Ecto neural progenitor cell (in vitro differentiated cells): ENCODE results near the gene MOV10.

ENCODE experiments used
- DNase-seq: peaks from one replicate; pipeline ENCODE4 v3.0.0-alpha.2; 2018; ENCODE audit warnings: low spot score

MOV10 gene

DNA sequence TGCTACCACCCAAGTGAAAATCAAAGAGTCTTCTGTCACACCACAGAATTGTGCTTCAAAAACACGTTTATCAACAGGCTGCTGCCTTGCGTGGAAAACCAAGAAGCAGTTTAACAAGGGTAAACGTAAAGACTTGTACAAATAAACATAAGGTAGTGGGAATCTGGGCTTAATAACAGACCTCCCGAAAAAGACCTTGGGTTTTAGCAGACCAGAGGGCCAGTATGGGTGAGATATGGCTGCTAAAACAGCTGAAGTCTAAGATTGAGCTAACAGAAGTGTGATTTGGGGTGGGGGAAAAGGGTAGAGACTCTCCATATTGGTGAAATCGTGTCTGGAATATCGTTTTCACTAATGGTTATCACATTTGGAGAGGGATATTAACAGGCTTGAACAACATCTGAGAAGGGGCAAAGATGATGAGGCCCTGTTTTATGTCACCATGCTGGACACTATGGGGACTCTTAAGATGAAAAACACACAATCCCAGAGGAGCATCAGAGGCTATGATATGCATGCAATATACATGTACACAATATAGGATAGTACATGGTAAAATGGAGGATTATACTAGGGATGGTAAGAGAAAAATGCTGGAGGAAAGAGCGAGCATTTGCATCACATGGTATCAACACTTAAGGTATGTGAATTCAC lies 1.4 kb downstream of the MOV10 start:
- DNase-seq, result no peak

- DNase-seq, result no peak
Measured at GRCh38 chr1:112676543-112676942, 2.1 kb downstream of the MOV10 start.

DNA sequence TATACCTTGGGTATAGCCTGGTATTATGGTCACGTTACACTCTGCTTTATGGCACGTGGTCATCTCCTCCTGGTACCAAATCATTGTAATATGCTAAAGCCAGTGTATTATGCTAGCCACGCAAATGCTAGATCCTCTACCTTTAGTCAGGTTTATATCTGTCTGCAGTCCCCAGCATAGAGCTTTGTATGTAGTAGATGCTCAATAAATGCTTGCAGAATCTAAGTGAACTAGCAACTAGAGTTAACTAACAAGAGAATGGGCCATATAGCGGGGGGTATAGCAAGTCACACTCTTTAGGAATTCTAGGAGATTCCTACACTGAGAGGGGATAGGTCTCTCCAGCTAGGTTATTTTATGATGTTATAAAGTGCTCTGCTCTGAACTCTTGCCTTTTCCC lies 3.0 kb downstream of the MOV10 start:
- DNase-seq, result no peak

DNA sequence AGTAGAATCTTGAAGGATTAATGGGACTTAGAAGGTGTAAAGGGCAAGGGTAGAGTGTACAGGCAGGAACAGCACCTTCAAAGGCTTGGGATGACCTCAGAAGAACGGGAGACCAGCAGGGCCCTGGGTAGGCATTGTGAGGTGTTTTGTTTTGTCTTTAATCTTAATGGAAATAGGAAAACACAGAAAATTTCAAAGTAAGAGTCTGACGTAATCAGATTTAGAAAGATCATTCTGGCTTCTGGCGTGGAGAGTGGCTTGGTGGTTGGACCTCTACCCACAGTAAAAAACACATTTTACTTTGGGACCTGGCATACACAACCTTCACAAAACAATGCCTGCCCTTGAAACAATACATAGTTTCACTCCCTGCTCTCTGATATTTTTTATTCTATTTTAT lies 4.1 kb downstream of the MOV10 start:
- no peak for DNase-seq

DNA sequence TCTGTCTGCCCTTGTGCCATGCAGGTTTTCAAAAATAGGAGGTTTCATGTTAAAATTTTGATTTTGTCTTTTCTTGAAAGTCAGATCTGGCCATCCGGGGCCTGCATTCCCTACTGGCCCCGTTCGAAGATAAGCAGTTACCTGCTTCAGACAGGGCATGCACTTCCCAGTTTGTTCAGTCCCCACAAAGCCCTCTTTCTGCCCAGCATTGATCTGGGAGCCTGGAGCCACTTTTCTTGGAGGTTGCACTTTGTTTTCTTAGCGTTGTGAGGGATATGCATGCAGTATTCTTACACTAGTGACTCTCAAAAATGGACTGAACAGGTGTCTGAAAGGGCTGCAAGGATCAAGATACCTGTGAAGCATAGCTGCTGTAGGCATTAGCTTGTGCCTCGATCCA lies 11.5 kb downstream of the MOV10 start:
- DNase-seq, result no peak

- DNase-seq, result no peak
Measured at GRCh38 chr1:112686417-112686816, 12.0 kb downstream of the MOV10 start.

DNA sequence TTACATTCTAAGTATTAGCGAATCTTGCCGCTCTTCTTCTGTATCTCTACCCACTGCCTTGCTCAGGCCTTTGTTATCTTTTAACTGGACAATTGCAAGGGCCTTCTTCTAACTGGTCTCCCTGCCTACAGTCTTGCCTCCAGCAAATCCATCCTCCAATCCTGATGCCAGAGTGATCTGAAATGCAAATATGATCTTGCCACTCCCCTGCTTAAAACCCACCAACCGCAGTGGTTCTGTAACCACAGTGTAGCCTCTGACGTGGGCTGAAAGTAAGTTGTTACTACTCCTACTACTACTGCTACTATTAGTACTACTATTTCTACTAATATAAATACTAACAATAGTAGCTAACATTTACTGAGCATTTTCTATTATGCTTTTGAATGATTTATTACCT lies 12.4 kb downstream of the MOV10 start:
- DNase-seq, result no peak

DNA sequence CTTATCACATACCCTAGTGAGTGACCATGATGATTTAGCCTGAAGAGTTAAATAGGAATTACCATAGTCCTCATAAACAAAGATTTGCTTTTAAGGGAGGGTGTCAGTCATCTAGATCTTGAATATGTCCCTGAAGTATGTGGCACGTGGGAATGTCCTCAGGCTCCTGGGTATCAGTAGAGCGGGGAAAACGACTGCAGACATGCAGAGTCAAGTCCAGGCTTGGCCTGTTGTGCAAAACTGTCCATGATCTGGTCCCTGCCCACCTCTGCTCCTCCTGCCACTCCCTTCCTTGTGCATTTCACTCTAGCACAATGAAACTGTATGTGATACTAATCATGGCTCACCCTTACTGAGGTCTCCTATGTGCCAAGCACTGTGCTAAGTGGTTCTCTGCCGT lies 12.9 kb downstream of the MOV10 start:
- DNase-seq, result no peak

DNA sequence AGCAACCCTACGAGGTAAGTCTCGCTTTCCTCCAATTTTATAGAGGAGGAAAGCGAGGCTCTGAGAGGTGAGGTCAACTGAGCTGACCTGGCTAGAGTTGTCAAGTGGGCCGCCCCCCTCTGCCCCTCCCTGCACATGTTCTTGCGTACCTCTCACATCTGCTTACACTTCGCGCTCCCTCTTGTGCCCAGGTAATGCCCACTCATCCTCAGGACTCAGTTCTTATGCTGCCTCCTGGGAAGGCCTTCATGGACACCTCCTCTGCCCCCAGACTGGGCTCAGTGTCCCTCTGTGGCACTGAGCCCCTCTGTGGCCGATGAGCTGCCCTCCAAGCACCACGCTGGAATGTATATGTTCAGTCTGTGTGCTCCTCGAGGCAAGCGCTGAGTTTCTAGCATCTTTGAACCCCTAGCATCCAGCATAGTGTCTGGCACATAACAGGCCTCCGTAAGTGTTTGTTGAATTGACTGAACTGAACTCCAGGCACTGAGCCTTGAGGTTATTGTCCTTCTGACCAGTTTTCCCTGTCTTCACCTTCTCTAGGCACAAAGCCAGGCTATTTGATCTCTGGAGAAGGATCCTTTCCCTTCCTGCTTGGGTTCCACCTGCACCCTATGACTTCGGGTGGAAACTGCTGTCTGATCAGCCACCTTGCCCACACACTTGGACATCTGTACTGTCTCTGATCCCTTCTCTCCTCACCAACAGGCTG lies 13.5 kb downstream of the MOV10 start:
- DNase-seq, result no peak

- DNase-seq, result peak; percentile 36
Measured at GRCh38 chr1:112688781-112689193, 14.3 kb downstream of the MOV10 start.

DNA sequence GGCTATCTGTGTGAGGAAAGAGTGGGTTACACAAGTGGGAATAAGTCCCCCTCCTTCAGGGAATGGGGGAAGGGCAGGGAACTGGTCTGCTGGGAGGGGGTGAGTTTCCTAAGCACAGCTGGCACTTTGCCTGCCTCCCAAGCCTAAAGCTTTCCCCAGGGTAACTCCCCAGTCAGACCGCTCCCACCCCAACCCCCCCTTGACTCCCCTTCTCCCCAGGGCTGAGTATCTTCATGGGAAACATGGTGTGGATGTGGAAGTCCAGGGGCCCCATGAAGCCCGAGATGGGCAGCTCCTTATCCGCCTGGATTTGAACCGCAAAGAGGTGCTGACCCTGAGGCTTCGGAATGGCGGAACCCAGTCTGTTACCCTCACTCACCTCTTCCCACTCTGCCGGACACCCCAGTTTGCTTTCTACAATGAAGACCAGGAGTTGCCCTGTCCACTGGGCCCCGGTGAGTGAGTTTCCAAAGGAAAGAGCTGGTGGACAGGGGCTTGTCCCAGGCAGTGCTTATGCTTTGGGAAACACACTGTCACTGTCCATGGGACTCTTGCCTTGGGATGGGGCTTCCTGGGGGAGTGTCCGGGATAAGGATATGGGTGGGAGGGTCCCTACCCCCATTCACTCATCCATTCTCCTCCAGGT lies 14.9 kb downstream of the MOV10 start:
- no peak for DNase-seq

GRCh38 chr1:112689842-112690237 lies 15.4 kb downstream of the MOV10 start:
- DNase-seq, result no peak

GRCh38 chr1:112692681-112693080 lies 18.2 kb downstream of the MOV10 start:
- DNase-seq, result no peak

DNA sequence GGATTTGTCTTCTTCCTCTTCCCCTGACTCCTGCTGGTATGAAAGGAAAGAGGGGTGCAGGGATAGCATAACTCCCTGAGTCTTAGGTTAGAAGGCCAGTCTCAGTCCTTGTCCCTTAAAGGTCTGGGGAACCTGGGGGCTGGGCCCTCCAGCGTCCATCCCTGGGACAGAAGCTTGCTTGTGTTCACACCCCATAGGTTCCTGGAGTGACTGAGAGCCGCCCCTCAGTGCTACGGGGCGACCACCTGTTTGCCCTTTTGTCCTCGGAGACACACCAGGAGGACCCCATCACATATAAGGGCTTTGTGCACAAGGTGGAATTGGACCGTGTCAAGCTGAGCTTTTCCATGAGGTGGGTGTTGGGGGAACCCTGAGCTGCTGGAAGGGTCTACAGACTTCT lies 19.4 kb downstream of the MOV10 start:
- no peak for DNase-seq

DNA sequence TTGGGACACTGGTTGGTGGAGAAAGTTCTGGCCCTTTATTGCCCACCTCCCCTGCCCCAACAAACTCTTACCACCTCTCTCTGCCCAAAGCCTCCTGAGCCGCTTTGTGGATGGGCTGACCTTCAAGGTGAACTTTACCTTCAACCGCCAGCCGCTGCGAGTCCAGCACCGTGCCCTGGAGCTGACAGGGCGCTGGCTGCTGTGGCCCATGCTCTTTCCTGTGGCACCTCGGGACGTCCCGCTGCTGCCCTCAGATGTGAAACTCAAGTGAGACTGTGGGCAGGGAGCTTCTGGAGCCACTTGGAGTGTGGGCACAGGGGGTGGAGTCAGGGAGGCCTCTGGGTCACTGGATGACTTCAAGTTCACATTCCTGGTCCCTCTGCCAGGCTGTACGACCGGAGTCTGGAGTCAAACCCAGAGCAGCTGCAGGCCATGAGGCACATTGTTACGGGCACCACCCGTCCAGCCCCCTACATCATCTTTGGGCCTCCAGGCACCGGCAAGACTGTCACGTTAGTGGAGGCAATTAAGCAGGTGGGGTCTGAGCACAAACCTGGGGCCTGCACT lies 20.0 kb downstream of the MOV10 start:
- DNase-seq, result no peak

DNA sequence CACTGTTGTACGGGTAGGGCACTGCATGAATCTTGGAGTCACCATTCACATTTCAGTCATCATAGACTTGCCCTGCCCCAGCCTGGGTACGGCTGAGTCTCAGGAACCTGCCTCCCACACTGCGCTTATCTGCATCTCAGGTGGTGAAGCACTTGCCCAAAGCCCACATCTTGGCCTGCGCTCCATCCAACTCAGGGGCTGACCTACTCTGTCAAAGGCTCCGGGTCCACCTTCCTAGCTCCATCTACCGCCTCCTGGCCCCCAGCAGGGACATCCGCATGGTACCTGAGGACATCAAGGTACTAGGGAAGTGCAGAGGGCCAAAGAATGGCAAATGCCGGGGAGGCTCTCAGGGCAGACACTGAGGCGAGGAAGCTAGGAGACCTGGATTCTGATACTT lies 20.8 kb downstream of the MOV10 start:
- DNase-seq, result no peak

GRCh38 chr1:112696578-112697314 lies 22.3 kb downstream of the MOV10 start:
- peak; percentile 34 for DNase-seq

- DNase-seq, result no peak
Measured at GRCh38 chr1:112697781-112698201, 23.3 kb downstream of the MOV10 start.

DNA sequence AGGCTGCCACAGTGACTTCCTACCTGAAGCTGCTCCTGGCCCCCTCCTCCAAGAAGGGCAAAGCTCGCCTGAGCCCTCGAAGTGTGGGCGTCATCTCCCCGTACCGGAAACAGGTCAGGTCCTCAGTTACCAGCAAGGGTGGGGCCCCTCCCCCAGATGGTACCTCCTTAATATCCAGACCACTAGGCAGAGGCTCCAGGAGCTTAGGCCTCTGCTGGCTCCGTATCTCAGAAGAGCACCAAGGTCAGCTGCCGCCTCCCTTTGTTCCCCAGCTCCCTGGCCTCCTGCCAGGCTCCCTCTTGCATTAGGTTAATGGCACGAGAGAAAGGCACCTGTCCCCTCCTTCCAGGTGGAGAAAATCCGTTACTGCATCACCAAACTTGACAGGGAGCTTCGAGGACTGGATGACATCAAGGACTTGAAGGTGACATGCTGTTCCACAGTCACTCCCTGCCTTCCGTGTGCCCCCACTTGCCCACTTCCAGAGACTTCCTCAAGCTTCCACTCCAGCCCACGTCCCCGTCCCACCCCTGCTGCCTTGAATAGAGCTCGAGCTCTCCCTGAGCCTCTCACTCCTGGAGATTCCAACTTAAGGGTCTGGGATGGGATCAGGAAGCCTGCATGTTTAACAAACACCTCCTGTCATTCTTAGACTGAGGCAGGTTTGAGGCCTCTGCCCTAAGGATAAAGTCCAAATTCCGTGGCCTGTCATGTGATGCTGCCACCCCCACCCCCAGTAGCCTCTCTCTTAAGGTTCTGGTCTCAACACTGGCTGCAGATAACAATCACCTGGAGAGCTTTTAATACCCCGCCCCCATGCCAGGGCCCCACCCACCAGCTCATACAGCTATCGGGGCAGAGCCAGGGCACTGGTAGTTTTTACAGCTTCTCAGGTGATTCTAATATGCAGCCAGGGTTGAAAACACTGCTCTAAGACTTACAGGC lies 24.2 kb downstream of the MOV10 start:
- DNase-seq, result no peak

- DNase-seq, result no peak
Measured at GRCh38 chr1:112699425-112700144, 25.1 kb downstream of the MOV10 start.
